GM04503 (cell line): ENCODE results near the gene TPSAB1.

ENCODE experiments used
- DNase-seq: peaks from one replicate; pipeline ENCODE4 v3.0.0-alpha.2; 2012; ENCODE audit warnings: low read depth

The TPSAB1 gene

DNA sequence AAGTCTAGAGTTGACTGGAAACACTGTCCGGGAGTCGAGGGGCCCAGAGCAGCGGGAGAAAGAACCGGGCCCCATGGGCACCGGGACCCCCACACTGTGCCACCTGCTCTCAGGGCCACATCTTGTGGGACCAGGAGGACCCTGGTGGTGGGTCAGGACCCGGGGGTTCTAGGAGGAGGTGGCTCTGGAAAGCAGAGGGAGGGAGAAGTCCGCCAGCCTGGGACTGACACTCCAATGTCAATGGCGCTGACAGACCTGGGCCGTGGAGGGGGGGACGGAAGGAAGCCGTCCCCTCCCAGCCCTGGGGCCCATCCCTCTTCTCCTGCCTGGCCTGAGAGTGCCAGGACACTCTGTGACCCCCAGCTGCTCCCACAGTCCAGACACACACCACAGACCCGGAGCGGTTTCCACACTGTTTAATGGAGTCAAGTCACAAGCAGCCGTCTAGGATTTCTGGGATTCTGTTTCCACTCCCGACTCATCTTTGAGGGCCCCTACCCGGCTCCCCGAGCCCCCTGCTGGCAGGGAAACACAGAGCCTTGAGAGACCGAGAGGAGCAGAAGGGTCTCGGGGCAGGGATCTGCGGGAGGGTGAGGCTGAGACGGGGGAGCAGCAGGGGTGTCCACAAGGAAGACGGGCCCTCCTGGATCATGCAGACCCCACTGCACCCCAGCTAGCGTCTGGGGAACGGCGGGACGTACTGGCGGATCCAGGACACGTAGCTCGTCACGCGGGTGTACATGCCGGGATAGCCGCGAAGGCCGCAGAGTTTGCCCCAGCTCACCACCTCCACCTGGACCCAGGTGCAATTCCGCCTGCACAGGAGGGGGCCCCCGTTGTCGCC is 45.4 kb downstream of the TPSAB1 start:
- no peak for DNase-seq

DNA sequence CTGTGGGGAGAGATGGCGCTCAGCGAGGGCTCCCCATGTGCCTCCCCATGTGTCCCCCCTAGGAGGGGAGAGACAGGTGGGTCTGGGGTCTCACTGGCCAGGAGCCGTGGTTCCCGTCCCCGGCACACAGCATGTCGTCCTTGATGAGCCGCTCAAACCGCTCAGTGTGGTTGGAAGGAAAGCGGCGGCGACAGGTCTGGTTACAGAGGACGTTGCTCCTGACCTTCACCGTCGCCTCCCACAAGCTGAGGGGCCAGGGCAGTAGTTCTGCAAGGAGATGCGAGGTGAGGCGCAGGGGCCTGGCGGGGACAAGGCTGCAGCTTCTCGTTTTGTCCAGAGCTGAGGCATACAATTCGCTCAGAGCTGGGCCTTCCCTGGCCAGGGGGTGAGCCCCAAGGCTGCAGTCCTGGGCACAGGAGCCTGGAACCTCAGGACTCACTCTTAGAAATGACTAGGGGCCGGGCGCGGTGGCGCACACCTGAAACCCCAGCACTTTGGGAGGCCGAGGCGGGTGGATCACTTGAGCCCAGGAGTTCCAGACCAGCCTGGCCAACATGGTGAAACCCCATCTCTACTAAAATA is 46.1 kb downstream of the TPSAB1 start:
- no peak for DNase-seq

DNA sequence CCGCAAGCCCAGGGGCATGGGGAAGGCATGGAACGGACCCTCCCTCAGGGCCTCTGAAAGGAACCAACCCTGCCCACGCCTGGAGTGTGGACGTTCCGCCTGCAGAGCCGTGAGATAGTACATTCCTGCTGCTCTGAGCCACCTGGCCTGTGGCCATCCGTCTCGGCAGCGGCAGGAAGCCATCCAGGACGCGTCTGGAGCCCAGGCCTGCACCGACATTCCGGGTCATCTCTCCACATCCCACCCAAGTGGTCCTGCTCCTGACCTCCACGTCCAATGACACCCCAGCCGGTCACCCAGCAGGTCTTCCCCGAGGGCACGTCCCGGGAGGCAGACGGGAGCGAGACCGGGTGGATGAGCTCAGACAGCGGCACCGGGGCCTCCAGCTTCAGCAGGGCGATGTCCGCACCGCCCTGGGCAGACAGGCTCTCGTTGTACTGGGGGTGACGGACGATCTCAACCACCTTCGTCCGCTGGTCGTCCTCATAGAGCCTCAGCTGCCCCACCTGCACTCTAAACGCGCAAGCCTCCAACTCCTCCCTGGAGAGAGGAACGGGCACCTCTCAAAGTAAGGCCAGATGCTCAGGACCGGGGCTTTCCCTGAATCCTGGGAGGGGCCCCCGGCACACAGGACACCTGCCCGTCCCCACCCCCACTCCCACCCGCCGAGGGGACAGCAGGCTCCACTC is 47.6 kb downstream of the TPSAB1 start:
- DNase-seq: no peak

DNA sequence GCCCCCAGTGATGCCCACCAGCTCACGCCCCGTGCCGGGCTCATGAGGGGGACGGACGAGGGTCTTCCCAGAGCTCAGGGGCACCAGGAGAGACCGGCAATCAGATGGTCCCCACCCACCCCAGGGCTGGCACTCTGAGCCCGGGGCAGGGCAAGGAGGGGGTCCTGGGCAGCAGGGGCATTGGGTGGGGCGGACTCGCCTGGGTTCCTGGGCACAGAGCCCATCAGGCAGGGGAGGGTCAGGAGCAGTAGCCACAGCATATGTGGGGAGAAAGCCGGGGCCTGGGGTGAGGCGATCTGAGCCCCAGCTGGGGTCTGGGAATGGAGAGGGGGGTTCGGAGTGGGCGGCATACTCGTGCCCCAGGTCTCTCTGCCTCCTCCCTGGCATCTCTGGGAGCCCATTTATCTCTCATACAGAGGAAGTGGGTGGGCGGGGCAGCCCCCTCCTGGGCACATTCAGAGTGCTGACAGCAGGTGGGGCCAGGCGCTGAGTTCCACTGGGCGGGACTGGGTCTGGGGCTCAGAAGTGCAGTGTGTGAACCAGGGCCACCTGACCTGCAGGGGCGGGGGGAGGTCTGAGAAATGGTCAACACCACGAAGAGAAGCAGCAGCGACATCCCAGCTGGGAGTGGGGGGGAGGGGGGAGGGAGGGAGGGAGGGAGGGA is 48.4 kb downstream of the TPSAB1 start:
- DNase-seq: no peak

DNA sequence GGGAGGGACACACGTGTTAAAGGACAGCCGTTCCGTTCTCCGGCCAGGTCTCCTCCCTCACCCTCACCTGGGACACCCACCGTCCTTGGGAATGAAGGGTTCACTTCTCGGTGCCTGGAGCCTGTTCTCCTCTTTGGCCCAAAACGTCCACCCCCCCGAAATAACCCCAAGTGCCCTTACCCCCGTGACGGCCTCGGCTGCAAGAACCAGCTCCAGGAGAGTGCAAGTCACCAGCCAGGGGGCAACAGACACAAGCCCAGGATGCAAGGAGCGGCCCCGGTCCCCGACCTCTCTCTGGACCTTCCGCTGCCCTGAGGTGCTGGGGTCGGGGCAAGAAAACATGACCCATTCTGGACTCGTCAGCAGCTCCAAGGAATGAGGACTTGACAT is 49.0 kb downstream of the TPSAB1 start:
- no peak for DNase-seq

DNA sequence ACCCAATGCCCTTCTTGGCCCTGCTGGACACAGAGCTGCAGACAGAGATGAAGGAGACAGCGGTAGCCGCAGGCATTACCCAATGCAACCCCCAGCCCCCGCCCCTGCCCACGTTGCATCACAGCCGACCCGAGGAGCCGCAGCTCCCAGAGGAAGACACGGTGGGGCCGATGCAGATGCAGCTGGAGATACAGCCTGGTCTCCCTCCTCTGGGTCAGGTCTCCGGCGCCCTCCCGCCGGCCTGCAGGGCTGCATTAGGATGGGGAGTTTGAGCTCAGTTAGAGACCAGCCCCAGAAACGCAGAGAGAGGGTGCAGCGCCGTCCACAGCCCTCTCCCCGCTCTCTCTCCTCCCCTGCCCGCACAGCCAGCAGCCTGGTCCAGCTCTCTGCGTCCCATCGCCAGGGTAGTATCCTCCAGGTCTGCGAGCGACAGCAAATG is 49.6 kb downstream of the TPSAB1 start:
- DNase-seq: no peak

DNA sequence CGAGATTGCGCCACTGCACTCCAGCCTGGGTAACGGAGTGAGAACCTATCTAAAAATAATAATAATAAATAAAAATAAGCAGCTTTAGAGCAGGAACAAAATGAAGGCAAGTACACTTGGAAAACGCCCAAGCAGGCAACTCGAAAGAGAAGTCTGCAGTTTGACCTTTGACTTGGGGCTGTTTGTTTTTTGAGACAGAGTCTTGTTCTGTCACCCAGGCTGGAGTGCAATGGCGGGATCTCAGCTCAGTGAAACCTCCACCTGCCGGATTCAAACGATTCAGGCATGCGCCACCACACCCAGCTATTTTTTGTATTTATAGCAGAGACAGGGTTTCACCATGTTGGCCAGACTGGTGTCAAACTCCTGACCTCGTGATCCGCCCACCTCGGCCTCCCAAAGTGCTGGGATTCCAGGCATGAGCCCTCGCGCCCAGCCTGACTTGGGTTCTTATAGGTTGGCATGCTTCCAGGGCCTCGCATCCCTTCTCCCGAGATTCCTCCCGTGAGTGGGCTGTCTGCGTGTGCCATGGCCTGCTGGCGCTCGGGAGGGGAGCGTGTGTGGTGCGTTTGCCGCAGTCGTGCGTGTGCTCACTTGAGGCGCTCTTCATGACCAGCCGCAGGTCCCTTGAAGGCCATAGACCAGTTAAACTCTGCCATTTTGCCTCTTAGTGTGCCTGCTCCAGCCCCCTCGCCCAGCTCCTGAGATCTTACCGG is 50.5 kb downstream of the TPSAB1 start:
- no peak for DNase-seq

DNA sequence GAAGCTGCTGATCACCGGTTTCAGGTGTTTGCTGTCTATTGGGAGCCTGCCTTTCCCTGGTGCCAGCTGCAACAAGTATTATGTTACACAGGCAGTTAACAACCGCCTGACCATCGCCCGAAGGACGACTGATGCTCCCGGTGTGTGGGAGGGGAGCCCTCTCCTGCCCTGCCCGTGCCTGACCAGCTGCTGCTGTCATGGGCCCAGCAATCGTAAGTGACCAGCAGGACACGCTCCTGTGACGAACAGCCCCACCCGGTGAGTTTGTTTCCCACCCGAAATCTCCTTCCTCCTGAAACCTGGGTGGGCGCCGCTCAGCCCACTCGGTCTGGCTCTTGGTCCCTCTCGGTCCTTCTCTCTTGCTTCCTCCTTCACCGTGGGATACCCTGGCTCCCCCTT is 51.1 kb downstream of the TPSAB1 start:
- no peak for DNase-seq
